Measurements from ENCODE around the gene CLCNKB.
"Not testable (repeated sequence)": the region's sequence is repeated elsewhere in the genome, so short reads cannot be mapped to it uniquely, and the experiment has no call there.

CLCNKB gene

DNA sequence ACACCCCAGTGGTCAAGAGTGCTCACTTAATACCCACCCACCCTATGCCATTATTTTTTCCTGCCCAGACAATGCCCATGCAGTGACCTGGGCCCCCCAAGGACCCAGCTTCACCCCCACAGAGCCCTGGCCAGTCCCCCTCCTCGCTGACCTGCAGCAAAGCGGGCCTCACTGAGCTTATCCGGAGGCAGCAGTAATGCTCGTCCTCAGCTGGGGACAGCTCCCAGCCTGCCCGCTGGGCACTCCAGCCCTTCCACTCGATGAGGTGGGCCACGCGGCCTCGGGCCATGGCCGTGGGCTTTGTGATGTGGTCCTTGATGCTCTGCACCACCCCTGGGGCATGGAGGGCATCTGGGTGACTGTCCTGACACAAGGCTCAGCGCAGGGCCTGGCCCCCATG, 7.1 kb upstream of the CLCNKB start:
- not testable (repeated sequence) for DNase-seq

DNA sequence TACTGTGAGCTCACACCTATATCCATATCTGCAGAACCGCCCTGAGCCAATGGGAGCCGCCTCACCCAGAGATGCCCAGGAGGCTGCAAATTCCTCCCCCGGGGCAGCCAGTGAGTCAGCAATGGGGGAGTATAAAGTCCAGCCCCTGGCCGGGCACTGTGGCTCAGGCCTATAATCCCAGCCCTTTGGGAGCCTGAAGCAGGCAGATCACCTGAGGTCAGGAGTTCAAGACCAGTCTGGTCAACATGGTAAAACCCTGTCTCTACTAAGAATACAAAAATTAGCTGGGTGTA, 5.0 kb upstream of the CLCNKB start:
- peak; percentile 84 for DNase-seq

DNA sequence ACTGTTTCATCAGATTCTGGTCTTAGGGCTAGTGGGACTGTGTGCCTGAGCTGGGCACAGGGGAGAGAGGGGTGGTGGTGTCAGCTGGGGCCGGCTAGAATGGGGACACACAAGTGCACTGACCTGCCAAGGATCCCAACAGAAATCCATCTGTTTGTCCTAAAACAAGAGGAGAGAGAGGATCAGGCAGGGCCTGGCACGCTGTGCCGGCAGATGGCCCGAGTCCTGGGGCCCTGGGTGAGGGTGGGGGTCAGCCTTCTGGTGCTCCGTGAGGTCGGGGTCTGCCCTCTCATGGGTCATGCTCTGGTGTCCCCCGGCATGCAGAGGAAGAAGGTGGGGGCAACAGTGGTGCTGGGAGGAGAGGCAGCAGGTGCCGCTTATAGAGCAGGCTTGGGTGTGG, 3.7 kb upstream of the CLCNKB start:
- DNase-seq, result peak; percentile 79

DNA sequence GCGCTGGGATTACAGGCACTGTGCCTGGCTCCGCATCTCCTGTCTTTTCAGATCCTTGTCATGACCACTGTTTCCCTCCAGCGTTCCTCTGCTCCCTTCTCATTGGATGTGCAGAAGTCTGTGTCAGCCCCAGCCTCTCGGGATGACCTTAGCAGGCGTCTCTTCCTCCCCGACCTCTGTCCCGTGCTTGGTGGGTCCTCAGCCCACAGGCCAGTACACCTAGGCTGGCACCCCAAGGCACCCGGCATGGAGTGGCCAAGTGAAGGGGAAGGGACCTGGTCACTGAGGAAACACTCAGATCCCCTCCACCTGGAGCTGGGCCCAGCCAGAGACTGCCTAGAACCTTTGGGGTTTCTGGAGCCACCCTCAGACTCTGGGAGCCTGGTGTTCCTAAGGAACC, 2.4 kb upstream of the CLCNKB start:
- DNase-seq, result no peak

DNA sequence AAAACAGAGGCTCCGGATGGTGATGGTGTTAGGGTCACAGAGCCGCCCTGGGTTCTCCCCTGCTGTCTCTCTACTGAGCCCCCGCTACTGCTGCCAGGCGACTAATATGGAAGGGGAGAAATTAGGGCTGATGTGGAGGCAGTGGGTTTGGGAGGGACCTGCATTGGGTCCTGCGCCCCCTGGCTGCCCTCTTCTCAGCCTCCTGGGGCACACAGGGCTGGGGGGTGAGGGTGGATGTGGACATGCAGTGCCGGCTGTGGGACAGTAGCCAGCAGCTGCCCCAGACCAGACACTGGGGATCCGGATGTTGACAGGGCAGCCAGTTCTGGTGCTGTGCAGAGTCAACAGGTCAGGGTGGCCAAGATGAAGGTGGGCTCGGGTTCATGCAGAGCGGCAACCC, 1.5 kb upstream of the CLCNKB start:
- no peak for DNase-seq

DNA sequence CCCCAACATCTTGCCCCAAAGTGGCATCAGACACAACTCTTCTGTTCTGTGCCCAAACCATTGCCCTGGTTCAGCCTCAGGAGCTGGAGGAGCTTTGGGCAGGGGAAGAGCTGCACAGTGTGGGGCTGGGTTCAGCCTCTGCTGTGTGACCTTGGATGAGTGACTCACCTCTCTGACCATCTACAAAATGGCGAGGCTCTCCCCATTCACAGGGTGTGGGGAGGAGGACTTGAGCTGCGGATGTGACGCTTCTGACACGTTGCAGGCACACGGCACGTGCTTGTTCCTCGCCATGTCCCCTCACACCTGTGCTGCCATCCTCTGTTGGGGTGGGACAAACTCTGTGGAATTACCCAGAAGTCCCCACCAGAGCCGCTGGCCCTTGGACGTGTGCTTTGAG, 928 bp upstream of the CLCNKB start:
- not testable (repeated sequence) for DNase-seq

DNA sequence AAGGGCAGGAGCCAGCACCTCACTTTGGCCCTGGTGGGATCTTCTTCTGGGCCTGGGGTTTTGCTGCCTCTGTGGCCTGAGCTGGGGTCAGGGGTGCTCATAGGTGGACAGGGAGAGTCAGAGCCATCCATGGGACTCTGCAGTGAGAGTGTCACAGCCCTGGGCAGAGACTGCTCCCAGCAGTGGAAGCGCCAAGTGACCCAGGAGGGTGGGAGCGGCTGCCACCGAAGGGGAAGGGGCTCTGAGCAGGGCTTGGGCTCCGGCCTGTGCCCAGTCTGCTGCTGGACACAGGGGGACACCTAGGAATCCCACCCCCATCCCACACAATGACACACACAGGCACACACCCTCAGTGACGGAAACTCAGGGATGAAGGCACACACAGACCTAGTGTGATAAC, 368 bp downstream of the CLCNKB start:
- no peak for DNase-seq

DNA sequence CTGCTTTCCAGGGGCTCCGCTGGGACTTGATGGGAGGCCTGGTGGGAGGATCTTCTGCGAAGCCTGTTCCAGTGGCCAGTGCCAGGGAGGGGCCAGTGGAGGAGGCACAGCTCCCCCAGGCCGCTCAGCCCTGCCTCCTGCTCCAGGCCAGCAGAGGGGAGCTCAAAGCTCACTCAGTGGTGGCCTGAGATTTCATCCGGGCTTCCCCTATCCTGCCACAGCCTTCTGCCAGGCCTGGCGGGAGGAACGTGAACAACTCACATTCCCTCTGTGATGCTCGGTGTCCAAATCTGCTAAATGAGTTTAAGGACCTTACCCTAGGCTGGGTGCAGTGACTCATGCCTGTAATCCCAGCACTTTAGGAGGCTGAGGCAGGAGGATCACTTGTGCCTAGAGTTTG, 3.3 kb downstream of the CLCNKB start:
- DNase-seq, result no peak

DNA sequence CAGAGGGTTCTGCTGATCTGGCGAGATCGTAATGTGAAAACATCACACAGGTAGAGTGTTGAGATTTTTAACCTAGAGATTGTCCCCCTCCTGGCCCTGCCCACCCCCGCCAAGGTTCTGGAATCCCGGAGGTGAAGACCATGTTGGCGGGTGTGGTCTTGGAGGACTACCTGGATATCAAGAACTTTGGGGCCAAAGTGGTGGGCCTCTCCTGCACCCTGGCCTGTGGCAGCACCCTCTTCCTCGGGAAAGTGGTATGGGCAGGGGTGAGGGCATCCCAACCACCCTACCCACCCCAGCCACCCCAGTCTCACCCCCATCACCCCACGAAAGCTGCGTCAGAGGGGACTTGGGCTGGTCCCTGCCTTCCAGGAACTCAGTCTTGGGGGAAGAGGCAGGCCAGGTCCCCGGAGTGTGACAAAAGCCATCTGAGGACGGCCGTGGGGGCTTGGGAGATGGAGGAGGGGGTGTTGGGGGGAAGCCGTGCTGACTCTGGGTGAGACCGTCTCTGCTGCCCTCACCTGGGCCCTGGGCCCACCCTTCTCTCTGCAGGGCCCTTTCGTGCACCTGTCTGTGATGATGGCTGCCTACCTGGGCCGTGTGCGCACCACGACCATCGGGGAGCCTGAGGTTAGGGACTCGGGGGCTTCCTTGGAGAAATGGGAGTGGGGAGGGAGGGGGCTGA, 4.4 kb downstream of the CLCNKB start:
- DNase-seq, result no peak

DNA sequence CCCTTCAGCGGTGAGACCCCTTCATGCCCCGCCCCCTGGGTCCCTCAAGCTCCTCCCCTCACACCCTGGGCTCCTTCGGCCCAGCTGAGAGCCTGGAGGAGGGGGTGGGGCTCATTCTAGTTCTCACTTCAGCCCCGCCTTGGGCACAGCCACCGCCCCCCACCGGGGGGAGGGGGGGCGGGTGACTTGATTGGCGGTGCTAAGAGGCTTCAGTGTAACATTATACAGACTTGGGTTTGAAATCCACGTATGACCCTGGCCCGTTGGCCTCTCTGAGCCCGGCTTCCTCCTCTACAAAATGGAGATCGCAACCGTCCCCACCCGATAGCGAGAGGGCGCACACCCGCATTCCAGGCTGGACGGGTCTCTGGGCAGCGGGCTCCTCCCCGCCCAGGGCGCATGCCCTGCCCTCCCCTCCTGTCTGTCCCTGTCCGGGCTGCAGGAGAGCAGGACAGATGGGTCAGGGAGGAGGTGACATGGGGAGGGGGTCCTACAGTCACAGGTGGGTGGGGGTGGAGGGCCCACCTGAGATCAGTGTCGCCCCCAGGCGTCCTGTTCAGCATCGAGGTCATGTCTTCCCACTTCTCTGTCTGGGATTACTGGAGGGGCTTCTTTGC, 5.1 kb downstream of the CLCNKB start:
- DNase-seq, result peak; percentile 55

DNA sequence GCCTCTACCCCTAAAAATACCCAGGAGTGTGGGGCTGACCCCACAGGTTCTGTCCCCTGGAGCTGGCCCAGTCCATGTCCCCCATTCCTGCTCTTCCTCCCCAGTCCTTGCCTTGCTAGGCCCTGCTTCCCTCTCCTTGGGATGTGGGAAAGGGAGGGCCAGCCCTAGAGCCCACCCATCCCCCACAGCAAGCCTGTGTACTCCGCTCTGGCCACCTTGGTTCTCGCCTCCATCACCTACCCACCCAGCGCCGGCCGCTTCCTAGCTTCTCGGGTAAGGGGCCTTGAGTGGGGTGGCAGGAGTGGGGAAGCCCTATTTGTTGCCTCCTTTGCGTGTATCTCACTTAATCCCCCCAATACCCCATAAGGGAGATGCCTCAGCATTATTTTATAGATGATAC, 6.7 kb downstream of the CLCNKB start:
- DNase-seq, result no peak

DNA sequence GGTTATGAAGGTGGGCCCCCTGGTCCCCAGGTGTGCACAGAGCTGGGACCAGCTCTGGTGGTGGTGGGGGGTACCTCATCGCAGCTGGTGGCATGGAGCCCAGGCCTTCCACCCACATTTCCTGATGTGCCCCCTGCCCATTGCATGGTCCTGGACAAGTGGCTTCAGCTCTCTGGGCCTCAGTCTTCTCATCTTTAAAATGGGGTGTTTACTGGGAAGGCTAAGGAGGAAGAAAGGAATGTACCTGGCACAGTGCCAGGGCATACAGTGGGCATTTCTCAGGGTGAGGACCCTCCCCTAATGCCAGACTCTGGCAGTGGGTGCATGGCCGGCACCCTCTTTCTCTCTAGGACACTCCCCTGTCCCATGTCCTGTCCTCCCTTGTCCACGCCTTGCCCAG, 7.5 kb downstream of the CLCNKB start:
- DNase-seq, result no peak

DNA sequence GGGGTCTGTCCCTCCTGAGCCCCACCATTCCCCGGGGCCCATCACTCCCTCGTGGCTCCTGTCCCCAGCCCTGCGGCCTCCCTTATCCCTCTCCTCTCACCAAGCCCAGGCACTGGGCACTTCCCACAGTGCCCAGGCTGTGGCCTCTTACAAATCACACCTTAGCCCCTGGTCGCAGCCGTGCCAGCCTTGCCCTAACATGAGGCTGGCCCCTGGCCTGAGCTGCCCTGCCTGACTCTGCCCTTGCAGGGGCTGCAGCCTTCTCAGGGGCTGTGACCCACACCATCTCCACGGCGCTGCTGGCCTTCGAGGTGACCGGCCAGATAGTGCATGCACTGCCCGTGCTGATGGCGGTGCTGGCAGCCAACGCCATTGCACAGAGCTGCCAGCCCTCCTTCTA, 8.4 kb downstream of the CLCNKB start:
- not testable (repeated sequence) for DNase-seq

DNA sequence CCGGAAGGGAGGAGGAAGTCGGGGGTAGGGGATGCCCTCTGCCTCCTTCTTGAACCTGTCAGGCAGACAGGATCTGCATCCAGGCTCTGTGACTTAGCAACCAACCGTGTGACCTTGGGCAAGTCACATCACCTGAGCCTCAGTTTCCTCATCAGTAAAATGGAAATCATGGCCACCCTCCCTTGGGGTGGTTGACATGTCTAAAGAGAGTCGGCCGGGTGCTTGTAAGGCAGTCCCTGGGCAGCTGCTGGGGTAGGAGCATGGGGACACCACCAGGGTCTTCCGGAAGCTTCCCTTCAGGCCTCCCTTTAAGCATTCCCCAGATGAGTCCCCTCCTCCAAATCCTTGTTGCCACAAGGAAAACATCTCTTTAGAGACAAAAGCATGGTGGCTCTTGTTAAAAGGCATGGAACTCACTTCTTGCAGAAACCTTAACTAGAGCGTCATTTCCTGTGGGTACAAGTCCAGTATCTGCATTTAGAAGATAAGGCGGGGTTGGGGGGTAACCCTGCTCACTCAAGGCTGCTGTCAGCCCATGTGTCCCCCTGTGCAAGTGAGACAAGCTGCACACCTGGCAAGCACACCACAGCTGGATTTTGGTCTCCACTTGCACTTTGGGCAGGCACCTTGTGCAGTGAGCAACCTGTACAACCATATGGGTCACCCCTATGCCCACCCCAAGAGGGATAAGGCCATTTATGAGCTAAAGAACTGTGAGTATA, 10.4 kb downstream of the CLCNKB start:
- no peak for DNase-seq

DNA sequence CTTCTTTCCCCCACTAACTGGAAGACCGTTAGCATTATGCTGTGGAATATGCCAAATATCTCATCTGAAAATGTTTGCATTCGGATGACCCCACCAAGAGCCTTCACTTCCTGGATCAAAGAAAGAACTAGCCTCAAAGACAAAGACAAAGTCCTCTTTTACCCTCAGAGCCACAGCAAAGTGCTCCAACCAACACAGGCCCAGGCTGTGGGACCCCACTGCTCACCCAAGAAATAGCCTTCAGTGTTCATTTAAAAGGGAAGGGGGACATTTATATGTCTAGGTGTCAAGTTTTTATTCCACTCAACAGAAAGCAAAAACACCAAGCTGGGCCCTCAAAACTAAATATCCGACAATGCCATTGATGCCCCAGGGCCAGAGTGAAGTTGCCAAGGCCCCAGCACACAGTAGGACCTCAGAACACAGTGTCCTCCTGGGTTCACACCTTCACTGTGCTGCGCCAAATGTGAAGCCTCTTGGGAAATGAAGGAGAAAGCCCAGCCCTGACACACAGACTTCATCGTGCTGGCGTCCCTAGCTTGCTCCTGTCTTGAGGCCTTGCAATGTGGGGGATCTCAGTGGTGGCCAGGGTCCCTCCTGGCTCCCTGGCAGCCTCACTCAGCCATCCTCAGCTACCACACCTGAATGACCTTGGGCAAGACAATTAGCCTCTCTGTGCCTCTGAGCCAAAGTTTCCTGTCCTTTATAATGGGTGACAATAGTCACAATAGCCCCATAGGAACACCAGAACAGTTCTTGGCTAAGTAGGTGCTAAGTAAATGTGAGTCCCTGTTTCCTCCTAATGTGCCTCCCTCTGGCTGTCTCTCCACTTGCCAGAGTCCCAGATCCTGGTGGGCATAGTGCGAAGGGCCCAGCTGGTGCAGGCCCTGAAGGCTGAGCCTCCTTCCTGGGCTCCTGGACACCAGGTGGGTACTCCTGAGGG, 11.3 kb downstream of the CLCNKB start:
- no peak for DNase-seq

DNA sequence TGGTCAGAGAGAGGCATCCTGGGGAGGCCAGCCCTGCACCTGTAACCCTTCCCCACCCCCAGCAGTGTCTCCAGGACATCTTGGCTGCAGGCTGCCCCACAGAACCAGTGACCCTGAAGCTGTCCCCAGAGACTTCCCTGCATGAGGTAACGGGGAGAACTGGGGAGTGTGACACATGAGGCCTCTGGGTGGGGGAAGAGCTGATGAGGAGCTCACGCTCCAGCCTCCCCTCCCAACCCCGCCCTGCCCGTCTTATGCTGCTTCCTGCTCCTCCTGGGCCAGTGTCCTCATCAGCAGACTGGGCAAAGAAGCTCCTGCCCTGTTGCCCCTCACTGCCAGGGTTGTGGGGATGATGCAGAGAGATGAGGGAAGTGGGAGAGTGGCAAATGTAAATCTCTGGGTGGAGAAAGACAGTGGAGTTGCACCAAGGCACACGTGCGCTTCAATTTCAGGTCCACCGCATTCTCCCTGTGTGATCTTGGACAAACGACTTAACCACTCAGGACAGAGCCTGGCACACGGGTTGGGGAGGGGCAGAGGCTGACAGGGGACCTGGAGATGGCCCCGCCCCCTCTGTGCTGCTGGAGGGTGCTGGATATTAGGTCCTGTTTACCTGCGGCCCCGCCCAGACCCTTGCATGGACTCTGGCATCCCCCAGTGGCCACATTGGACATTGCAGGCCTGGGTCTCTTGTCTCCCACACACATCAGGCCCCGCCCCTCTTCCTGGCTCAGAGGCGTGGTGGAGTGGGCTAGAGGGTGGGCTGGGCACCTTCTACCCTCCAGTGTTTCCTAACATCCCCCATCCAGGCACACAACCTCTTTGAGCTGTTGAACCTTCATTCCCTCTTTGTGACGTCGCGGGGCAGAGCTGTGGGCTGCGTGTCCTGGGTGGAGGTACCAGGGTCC, 12.3 kb downstream of the CLCNKB start:
- DNase-seq, result peak; percentile 86

DNA sequence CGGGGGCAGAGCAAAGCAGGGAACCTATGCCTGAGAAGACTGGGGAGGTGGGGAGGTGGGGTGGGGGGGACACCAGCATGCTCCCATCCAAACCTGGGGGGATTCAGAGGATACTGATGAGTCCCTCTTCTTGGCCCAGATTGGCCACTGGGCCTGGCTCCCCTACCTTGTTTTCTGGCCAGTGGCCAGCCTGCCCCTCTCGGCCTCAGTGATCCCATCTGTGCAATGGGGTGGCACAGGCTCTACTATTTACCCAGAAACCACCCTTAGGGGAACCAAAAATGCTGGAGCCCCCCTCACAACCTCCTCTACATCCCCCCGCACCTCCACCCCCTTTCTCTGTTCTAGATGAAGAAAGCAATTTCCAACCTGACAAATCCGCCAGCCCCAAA, 12.9 kb downstream of the CLCNKB start:
- not testable (repeated sequence) for DNase-seq

DNA sequence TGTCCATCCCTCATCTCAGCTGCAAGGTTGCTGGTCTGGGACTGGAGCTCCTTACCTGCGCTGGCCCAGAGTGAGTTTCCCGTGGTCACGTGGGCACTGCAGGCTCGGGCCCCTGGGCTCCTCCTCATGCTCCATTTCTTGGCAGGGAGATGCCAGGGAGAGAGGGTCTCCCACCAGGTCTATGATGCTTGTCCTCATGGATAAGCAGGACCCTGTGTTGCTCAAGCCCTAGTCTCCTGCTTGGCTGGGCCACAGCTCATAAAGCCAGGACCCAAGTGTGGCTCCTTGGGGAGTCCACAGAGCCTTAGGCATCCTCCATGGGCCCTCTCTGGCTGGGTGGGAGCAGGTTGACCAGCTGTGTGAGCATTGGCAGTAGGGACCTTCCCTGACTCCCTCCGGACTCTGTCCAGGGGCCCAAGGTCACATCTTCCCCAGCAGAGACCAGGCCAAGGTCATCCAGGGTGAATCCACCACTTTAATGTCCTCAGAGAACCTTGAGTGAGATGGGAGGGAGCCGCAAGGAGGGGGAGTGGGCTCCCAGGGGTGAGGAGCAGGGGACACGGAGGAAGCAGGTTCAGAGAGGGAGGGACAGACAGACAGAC, 13.8 kb downstream of the CLCNKB start:
- not testable (repeated sequence) for DNase-seq

DNA sequence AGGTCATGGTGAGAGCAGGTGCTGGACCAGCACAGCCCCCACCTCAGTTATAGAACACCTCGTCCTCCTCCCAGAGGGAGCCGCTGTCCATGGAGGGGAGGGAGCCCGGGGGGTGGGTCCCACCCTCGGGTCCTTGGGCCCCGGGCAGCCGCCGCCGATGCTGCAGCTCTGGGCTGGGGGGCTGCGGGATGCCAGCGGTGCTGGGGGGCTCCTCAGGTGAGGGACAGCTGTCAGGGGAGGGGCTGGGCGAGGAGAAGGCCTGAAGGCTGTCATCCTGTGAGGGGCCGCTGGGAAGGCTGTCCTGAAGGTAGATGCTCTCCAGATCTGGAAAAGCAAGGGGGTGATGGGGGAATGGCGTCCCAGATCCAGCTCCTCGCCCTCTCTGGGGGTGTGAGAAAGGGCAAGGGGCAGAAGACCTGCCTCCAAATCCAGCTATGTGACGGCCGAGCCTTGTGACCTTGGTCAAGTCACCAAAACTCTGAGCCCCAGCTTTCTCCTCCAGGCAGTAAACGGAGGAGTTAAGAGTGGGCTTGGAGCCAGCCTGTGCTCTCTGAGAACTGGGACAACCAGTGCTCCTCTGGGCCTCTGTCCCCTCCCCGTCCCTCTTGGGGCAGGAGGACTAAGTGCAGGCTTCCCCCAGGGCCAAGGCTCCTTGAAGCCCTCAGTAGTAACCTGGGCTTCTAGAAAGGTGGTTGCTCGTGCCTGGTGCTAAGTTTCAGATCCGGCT, 15.0 kb downstream of the CLCNKB start:
- not testable (repeated sequence) for DNase-seq

DNA sequence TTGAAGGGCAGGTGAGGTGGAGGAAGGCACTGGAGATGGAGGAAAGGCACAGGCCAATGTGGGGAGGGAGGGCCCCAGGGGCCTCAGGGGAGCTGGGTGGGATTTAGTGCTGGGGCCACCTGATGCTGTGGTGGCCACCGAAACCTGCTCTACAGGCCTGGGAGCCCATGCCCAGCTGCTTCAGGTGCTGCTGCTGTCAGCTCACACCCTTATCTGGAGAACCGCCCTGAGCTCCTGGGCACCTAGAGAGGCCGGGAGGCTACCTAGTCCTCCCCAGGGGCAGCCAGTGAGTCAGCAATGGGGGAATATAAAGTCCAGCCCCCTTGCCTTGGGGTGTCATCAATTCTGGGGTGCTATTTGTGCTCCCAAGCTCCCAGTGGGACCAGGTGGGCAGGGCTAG, 17.7 kb downstream of the CLCNKB start:
- DNase-seq, result peak; percentile 74
